Dendritic cell treated with granulocyte-macrophage colony-stimulating factor and Interleukin-4, amounts not matched to agents 40 ng/mL and 50 ng/mL, for 4 days (primary cell): Measurements from ENCODE around the gene CFAP92.
A peak's percentile ranks its signal among the peaks of the same experiment; 100 is the strongest.

ENCODE experiments used
- H3K27ac Mint-ChIP-seq: one replicate; pipeline ENCODE4 v1.8.0; 2022; ENCODE audit warnings: mild to moderate bottlenecking, mixed read lengths
- H3K27me3 Mint-ChIP-seq: one replicate; pipeline ENCODE4 v1.8.0; 2022; ENCODE audit warnings: mild to moderate bottlenecking, mixed read lengths
- H3K36me3 Mint-ChIP-seq: one replicate; pipeline ENCODE4 v1.8.0; 2022; ENCODE audit warnings: low read depth, mixed read lengths
- H3K4me1 Mint-ChIP-seq: one replicate; pipeline ENCODE4 v1.8.0; 2022; ENCODE audit warnings: low read depth, mixed read lengths
- H3K4me3 Mint-ChIP-seq: one replicate; pipeline ENCODE4 v1.8.0; 2022; ENCODE audit warnings: mild to moderate bottlenecking, moderate library complexity, mixed read lengths
- H3K9me3 Mint-ChIP-seq: one replicate; pipeline ENCODE4 v1.8.0; 2022; ENCODE audit warnings: mixed read lengths
- intact Hi-C: fragments of 100-400 bp; cut with micrococcal nuclease; formaldehyde crosslinking; loops from one replicate; pipeline ENCODE4 v1.15.0; 2022

Gene CFAP92

DNA sequence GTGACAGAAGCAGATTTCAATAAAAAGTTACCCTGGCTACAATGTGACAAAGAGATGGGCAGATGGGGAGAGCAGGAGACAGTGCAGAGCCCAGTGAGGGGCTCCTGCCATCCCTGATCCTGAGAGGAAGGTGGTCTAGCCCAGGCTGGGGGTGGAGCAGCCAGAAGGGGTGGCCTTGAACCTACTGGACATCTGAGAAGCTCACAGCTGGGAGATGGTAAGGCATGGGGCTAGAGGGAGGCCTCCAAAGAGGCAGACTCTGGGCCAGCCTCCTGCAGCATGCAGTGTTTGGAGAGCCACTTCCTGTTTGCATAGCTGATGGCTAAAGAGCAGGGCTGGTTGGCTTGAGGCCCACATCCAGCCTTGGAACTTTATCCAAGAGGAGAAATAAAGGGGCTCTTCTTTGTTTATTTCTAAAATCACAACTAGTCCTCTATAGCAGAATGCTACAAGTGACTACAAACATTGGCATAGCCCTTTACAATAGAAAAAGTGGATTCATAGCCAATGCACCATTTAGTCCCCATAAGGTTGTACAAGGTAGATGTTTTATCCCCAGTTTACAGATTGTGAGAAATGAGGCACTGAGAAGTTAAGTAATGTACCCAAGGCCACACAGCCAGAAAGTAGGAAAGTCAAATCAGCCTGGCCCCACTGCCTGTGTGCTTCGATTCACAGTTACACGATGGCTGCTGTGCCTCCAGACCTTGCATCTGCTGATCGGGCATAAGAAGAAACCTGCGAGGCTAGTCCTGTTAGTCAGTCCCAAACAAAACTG lies 11.8 kb upstream of the CFAP92 start:
- peaks cover 47% of the 10 kb centered on the region for H3K27me3 Mint-ChIP-seq
- no peak overlapping the region for H3K4me3 Mint-ChIP-seq
- H3K27ac Mint-ChIP-seq: no peak overlapping the region
- H3K36me3 Mint-ChIP-seq: no peaks in the 10 kb centered on the region
- peaks cover 27% of the 10 kb centered on the region for H3K4me1 Mint-ChIP-seq
- H3K9me3 Mint-ChIP-seq: no peaks in the 10 kb centered on the region
- intact Hi-C loops: no loop called here

DNA sequence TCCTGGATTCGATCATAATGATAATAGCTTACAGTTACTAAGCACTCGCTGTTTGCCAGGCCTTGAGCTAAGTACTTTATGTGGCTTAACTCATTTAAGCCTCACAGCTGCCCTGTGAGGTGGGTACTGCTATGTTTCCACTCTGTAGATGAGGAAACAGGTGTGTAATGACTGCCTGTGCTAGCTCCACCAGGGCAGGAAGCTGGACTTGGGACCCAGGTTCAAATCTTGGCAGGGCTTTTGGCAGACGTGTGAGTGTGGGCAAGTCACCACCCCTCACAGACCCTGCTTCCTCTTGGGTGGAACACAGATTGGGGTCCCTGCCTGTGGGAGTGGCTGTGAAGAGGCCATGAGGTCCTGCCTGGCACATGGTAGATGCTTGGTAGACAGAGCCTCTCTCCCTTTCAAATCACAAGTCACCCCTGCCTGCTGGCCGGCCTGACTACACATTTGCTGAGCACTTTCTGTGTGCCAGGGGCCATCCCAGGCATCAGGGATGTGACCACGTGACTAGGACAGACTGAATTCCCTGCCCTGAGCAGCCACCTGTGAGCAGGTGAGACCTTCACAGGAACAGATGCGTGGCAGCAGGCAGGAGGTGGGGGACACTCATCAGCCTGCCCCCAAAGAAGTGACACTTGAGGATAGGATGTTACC lies 10.9 kb upstream of the CFAP92 start:
- H3K27ac Mint-ChIP-seq: no peak overlapping the region
- H3K9me3 Mint-ChIP-seq: no peaks in the 10 kb centered on the region
- no peak overlapping the region for H3K4me3 Mint-ChIP-seq
- H3K36me3 Mint-ChIP-seq: no peaks in the 10 kb centered on the region
- H3K4me1 Mint-ChIP-seq: peaks cover 28% of the 10 kb centered on the region
- H3K27me3 Mint-ChIP-seq: peaks cover 55% of the 10 kb centered on the region
- intact Hi-C loops: no loop called here

DNA sequence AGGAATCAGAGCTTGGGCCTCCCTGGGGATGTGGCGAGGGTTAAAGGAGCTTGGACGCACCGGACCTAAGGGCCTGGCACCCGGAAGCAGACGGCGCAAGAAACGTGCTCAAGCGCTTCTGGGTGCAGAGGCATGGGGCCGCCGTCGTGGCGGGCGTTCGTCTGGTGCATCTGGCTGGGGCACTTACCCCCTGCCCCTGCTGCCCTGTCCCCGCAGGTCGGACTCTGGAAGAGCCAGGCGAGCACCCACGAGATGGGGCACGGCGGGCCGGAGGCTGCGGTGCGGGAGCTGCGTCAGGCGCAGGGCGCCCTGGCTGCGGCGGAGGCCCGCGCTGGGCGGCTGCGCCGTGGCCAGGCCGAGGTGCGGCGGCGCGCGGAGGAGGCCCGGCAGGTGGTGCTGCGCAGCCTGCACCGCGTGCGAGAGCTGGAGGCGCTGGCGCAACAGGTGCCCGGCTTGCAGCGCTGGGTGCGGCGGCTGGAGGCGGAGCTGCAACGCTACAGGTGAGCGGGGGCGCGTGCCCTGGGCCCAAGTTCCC lies 9.8 kb upstream of the CFAP92 start:
- Mint-ChIP-seq H3K27me3 (peaks cover 64% of the 10 kb centered on the region), H3K4me3 (peak overlapping the region; percentile 36), H3K27ac (no peak overlapping the region), H3K36me3 (no peaks in the 10 kb centered on the region), H3K4me1 (peaks cover 28% of the 10 kb centered on the region), H3K9me3 (no peaks in the 10 kb centered on the region)
- intact Hi-C loops: no loop called here

DNA sequence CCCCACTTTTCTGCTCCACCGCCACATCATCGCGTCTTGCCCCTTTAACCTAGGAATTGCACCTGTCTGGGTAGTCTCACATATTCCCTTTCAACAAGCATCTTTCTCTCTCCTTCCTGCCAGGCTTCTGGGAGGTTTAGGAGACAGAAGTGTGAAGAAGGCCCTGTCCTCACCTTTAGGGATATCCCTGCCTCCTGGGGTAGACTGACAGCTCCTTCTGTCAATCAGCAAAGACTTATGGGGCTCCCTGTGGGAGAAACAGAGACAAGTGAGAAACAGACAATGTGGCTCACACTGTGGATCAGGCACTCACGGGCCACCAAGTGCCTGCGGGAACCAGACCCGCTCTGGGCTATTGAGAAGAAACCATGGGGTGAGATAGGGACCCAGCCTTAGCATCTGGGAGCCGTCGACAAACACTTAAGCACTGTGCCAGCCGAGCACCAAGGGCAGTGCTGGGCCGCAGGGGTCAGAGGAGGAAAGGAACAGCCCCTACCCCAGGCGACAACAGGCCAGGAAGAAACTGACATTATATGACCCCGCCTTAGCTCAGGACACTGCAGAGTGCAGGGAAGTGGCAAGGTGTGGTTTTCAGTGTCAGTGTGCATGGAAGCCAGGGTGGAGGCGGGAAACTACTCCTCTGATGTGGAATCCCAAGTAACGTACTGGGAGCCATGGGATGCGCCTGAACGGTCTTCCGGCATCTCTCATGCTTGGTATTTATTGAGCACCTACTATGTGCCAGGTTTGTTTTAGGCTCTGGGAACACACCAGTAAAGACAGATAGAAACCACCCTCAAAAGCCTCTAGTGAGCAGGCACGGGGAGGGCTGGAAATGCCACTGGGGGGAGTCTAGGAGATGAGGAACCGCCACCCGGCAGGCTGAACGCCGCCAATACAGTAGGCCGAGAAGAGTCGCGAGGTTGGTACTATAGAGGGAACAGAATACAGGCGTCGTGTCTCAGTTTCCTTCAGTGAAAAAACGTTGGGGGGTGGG lies 9.0 kb upstream of the CFAP92 start:
- Mint-ChIP-seq H3K27me3 (peaks cover 70% of the 10 kb centered on the region), H3K4me1 (peaks cover 27% of the 10 kb centered on the region), H3K36me3 (no peaks in the 10 kb centered on the region), H3K27ac (no peak overlapping the region), H3K4me3 (peak overlapping the region; percentile 36), H3K9me3 (no peaks in the 10 kb centered on the region)
- intact Hi-C loops: no loop called here

DNA sequence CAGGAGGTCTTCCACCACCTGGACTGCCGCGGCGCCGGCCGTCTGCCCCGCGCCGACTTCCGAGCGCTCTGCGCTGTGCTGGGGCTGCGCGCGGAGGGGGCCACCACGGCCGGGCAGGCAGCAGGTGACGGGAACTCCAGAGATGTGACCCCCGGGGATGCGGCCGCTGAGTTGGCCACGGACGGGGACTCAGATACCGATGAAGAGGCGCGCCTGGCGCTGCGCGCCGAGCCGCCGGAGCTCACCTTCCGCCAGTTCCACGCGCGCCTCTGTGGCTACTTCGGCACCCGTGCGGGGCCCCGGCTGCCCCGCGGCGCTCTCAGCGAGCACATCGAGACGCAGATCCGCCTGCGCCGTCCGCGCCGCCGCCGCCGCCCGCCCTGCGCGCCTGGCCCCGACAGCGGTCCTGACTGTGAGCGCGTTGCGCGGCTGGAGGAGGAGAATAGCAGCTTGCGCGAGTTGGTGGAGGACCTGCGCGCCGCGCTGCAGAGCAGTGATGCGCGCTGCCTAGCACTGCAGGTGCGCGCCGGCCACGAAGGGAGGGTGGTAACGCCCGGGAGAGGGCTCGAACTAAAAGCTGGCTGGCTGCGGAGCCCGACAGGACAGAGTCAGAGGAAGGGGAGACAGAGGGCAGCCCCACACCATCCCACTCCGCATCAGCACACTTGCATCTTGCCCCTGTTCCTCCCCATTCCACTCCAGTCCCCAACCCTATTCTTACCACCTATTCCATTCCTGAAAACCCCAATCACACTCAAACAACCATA lies 8.1 kb upstream of the CFAP92 start:
- H3K27ac Mint-ChIP-seq: no peak overlapping the region
- peaks cover 21% of the 10 kb centered on the region for H3K4me1 Mint-ChIP-seq
- H3K36me3 Mint-ChIP-seq: no peaks in the 10 kb centered on the region
- intact Hi-C loops: no loop called here
- H3K27me3 Mint-ChIP-seq: peaks cover 70% of the 10 kb centered on the region
- no peaks in the 10 kb centered on the region for H3K9me3 Mint-ChIP-seq
- H3K4me3 Mint-ChIP-seq: no peak overlapping the region

DNA sequence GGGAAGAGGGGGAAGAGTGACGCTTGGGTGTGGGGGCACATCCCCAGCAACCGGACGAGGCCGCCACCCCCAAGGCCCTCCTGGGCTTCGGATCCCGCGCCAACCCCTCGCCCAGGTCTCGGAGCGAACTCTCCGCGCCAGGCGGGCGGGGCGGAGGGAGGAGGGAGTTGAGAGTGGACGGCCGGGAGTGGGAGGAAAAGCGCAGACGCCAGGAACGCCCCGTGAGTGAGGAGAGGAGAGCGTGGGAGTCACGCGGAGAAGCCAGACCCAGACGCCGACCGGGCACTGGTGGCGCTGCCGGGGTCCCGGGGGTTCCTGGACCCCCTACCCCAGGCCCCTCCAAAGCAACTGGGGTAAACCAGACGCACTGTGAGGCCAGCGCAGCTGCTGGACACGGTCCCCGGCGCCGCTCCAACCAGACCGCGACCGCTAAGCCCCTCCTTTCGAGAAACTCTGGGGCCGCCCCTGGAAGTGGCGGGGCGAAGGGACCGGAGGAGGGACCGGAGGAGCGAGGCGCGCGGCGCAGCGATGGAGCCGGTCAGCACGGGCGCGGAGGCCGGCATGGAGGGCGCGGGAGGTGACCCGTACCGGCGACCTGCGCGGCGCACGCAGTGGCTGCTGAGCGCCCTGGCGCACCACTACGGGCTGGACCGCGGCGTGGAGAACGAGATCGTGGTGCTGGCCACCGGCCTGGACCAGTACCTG lies 7.4 kb upstream of the CFAP92 start, which contains the start of gene EFCC1:
EFCC1 (plus strand) TSS at position 204 of the 705 bp plus-strand sequence; CDS start at position 529, 325 bp downstream.
- Mint-ChIP-seq H3K27ac (no peak within 1 kb of the TSS), H3K36me3 (no peaks in the 10 kb centered on the region), H3K4me3 (peak within 1 kb of the TSS; percentile 60), H3K27me3 (peaks cover 68% of the 10 kb centered on the region), H3K4me1 (peaks cover 28% of the 10 kb centered on the region), H3K9me3 (no peaks in the 10 kb centered on the region)
- intact Hi-C loops: no loop called here

DNA sequence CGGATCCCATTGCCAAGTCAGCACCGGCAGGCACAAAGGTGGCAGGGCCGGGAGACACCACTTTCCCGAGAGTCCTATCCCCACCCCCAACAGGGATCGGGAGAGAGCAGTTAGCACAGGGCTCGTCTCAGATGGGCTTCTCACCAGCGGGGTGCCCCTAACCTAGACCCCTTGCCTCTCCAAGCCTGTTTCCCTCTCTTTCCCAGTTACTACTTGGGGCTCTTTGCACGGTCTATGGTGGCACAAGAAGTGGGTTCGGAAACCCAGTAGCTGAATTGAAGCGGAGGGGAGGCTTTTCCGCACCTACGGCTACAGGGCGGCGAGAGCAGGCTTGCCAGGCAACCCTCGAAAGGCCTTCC lies 6.8 kb upstream of the CFAP92 start:
- no peaks in the 10 kb centered on the region for H3K36me3 Mint-ChIP-seq
- H3K27ac Mint-ChIP-seq: no peak overlapping the region
- peak overlapping the region; percentile 60 for H3K4me3 Mint-ChIP-seq
- peaks cover 33% of the 10 kb centered on the region for H3K4me1 Mint-ChIP-seq
- peaks cover 68% of the 10 kb centered on the region for H3K27me3 Mint-ChIP-seq
- no peaks in the 10 kb centered on the region for H3K9me3 Mint-ChIP-seq
- intact Hi-C loops: no loop called here

DNA sequence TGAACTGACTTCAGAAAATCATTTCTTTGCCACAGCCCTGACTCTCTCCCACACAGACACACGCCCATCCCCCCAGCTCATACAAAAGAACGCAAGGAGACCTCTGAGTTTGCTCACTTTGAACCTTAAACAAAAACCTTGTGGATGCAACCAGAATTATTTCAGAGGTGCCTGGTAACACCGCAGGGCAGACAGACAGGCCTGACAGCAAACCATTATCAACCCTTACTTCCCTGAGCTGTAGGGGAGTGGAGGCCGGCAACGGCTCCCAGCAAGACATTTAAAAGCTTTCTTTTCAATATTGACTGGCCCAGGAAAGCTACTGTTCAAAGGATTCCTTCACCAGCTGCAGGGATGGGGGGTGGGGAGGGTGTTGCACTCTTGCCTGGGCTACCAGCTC lies 5.2 kb upstream of the CFAP92 start:
- Mint-ChIP-seq H3K36me3 (no peaks in the 10 kb centered on the region), H3K4me1 (peaks cover 48% of the 10 kb centered on the region), H3K27ac (no peak overlapping the region), H3K4me3 (no peak overlapping the region), H3K27me3 (peaks cover 62% of the 10 kb centered on the region), H3K9me3 (no peaks in the 10 kb centered on the region)
- intact Hi-C loops: no loop called here

DNA sequence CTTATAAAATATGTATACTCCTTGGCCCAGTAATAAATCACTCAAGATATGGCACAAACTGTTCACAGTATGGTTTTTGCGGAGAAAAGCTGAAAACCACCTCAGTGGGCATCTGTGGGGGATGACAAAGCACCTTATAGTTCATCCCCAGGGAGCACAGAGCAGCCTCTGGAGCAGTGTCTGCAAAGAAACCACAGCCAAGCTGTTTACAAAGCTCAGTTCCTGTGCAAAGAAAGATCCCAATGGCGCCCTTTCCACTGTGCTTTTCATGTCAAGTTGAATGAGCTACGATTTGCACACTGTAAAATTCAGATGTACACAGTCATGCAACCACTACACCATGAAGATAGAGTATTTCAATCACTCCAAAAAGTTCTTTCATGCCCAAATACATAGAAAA lies 4.7 kb upstream of the CFAP92 start:
- peaks cover 60% of the 10 kb centered on the region for H3K27me3 Mint-ChIP-seq
- H3K4me3 Mint-ChIP-seq: no peak overlapping the region
- no peak overlapping the region for H3K27ac Mint-ChIP-seq
- peaks cover 51% of the 10 kb centered on the region for H3K4me1 Mint-ChIP-seq
- H3K36me3 Mint-ChIP-seq: no peaks in the 10 kb centered on the region
- intact Hi-C loops: no loop called here
- H3K9me3 Mint-ChIP-seq: no peaks in the 10 kb centered on the region

DNA sequence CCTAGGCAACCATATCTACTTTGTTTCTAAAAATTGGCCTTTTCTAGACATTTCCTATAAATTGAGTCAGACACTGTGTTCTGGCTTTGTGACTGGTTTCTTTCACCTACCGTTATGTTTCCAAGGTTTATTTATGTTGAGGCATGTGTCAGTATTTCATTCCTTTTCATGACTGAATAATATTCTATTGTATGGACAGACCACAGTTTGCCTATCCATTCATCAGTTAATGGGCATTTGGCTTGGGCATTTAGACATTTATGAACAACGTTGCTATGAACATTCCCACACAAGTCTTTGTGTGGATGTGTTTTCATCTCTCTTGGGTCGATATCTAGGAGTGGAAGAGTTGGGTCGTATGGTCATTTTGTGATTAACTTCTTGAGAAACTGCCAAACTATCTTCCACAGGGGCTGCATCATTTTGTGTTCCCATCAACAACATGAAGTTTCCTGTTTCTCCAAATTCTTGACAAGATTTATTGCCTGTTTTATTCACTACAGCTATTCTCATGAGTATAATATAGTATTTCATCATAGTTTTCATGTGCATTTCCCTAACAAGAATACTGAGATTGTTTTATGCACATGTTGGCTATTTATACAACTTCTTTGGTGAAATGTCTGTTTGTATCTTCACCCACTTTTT lies 3.7 kb upstream of the CFAP92 start:
- H3K4me1 Mint-ChIP-seq: peaks cover 48% of the 10 kb centered on the region
- no peaks in the 10 kb centered on the region for H3K9me3 Mint-ChIP-seq
- intact Hi-C loops: no loop called here
- peaks cover 58% of the 10 kb centered on the region for H3K27me3 Mint-ChIP-seq
- H3K36me3 Mint-ChIP-seq: no peaks in the 10 kb centered on the region
- H3K27ac Mint-ChIP-seq: no peak overlapping the region
- H3K4me3 Mint-ChIP-seq: no peak overlapping the region

DNA sequence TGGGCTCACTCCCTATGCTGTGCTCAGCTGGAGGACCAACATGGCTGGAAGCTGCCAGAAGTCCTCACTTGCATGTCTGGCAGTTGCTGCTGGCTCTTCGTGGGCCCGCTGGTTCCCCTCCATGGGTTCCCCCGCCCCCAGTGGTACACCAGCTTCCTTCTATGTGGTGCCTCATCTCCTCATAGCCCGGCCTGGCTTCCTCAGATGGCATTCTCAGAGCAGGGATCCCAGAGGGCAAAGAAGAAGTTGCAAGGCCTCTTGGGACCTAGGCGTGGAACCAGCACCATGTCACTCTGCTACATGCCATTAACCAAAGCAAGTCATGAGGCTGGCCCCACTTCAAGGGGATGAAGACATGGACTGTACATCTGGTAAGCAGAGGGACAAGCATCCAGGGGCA lies 2.9 kb upstream of the CFAP92 start:
- peaks cover 42% of the 10 kb centered on the region for H3K4me1 Mint-ChIP-seq
- intact Hi-C loops: no loop called here
- no peak overlapping the region for H3K27ac Mint-ChIP-seq
- no peaks in the 10 kb centered on the region for H3K9me3 Mint-ChIP-seq
- no peaks in the 10 kb centered on the region for H3K36me3 Mint-ChIP-seq
- peaks cover 49% of the 10 kb centered on the region for H3K27me3 Mint-ChIP-seq
- H3K4me3 Mint-ChIP-seq: no peak overlapping the region

DNA sequence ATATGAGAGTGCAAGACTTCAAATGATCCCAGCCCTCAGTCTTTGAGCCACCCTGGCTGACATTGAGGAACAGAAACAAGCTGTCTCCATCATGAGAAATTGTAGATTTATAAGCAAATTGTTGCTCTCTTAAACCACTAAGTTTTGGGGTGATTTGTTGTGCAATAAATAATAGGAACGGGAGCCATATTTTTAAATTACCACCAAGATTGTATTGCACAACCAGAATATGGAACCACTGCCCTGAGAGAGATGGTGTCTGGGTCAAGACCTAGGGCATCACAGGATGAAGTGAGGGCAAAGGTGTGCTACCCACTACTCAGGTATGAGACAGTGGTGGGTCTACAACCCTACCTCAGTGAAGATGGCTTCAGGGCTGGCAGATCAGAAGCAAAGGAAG lies 2.3 kb upstream of the CFAP92 start:
- H3K4me3 Mint-ChIP-seq: no peak overlapping the region
- H3K9me3 Mint-ChIP-seq: no peaks in the 10 kb centered on the region
- intact Hi-C loops: no loop called here
- H3K27ac Mint-ChIP-seq: no peak overlapping the region
- H3K36me3 Mint-ChIP-seq: no peaks in the 10 kb centered on the region
- peaks cover 44% of the 10 kb centered on the region for H3K27me3 Mint-ChIP-seq
- H3K4me1 Mint-ChIP-seq: peaks cover 47% of the 10 kb centered on the region
